Keratinocyte (primary cell): ENCODE measurements around the gene GPSM1.

ENCODE experiments used
- CTCF ChIP-seq, 3 experiments: IDR thresholded peaks in 1 of 3; conservative IDR thresholded peaks in 1 of 3; optimal IDR thresholded peaks in 1 of 3; 2 replicates in 2 of 3; 3 replicates in 1 of 3; pipeline versions ENCODE3 to v1.5.1; 2011; ENCODE audit warnings: low read length in 3 of 3, mild to moderate bottlenecking in 3 of 3, moderate library complexity in 2 of 3, control low read depth in 1 of 3, inconsistent platforms in 1 of 3; ENCODE audit not compliant: insufficient read depth in 2 of 3; ENCODE audit errors: extremely low read depth in 1 of 3
- EZH2 ChIP-seq: IDR thresholded peaks from one replicate; pipeline ENCODE4 v1.6.1; 2012; ENCODE audit warnings: inconsistent platforms, mild to moderate bottlenecking, low read length, moderate library complexity

DNA sequence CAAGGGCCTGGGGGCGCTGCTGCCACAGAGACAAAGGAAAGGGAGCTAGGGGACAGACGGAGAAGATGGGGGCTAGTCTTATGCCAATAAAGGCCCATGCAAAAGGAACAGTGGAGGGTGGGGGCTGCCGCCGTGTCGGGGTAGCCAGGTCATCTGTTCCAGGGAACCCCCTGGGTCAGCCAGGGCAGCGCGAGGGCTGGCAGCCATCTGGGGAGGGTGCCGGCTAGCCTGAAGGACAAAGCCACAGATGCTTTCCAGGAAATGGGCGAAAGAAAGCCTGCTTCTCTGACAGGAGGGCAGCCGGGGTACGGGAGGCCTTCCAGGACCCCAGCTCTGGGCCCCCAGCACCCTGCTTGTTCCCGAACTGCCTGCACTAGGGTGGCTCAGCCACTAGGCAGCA lies 47.8 kb downstream of the GPSM1 start:
- TF ChIP-seq CTCF (optimal IDR thresholded peaks at IDR 0.05 in 1 of 3, IDR thresholded peaks at IDR 0.05 in 1 of 3, conservative IDR thresholded peaks at IDR 0.05 in 1 of 3; ENCODE audit: extremely low read depth in 1 of 3, insufficient read depth in 2 of 3, low read length in 3 of 3) = no peak
- TF ChIP-seq EZH2 = no peak
